ENCODE measurements around the gene MTM1.

The MTM1 gene

DNA sequence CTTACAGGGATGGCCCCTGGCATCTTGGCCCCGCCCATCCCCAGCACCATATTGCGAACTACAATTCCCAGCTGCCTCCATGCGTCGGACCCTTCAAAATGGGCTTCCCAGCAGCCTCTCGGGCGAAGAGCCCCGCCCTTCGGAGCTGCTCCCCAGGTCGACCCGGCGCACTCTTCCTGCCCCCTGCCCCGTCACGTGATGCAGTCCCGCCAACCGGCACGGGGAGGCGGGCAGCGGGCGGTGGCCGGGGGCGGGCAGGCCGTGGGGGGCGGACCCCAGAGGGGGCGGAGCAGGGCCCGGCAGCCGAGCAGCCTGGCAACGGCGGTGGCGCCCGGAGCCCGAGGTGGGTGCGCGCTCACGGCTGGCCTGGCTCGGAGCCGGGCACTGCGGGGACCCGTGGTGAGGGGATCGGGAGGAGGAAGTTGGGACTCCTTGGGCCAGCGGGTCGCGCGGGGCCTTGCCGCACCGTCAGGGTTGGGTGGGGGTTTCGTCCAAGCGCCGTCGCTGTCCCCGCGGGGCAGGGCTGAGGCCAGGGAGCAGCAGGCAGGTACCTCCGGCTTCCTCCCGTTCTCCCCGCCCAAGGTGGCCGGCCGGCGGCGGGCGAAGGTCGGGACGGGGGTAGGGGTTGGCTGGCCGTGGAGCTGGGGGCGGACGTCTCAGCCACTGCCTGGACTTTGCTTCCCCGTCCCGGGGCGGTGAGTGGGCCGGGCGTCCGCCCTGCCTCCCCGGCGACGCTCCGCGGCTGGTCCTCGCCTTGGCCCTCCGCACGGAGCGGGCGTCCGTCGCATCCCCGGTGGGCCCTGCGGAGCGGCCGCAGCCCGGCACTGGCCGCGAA is at the start of gene MTM1:
Gene MTM1 (plus strand): TSS at position 302 of the 835 bp plus-strand sequence. CDS start 23,994 bp downstream, outside the sequence.
- peak; percentile 95 for DNase-seq

DNA sequence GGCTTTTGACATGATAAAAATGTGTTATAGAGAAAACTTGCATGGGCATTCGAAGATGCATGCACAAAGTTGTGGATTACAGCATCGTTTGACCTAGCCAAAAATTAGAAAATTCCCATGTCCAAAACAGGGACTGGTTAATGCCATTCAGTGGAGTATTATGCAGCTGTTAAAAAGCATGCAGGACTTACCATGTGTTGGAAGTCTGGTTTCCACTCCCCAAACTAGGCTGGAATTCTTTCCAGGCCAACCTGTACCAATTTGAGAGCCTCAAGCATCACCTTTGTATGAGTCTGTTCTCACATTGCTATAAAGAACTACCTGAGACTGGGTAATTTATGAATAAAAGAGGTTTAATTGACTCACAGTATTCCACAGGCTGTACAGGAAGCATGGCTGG is 45.9 kb upstream of the MTM1 start:
- DNase-seq: no peak

DNA sequence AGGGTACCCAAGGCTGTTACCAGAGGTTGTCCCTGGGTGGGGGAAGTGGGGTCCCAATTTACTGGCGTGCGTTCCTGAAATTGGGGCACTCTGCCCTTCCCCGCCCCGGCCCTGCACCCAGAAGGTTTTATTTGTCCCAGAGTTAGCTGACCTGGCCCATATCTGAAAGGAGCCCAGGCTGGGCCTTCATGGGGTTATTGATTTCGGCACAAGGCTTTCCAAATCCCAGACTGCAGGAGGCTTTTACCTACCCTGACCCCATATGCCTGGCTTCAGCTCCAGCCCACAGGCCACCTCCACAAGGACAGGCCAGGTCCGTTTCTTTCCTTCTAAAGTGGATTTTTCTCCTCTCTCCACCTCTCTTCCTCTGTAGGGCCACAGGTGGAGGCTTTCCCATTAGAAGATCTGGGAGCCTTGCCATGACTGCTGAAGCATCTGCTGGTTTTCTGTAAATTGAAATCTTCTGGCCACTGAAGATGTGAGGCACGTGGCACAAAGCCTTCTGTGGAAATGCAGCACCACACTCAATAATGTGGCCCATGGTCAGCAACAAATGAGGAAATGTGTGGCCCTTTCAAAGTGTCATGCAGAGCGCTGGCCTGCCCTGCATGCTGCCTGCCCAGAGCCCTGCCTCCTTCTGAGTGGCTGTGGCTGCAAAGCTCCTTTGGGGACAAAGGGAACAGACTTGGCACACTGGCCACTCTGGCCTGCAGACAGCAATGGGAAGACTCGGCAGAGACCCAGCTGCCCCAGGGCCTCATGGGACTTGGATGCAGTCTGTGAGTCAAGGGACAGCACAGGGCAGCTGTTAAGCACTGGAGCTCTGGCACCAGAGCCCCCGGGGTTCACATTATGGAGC is 43.1 kb upstream of the MTM1 start:
- no peak for DNase-seq

DNA sequence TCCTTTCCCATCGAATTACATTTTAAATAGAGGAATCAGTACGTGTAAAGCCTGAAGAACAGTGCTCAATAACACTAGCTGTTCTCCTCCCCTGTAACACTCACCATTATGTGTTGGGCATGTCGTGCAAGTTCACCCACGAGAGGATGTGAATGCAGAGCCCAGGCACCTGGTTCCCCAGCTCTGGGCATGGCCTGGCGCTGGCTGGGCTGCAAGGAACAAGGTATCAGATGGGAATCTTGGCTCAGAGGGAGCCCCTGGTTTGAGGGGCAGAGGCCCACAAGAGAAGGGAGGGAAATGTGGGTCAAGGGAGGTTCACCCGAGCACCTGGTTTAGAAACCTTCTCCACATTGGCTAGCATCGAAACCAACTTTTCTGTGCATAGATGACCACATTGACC is 41.7 kb upstream of the MTM1 start:
- no peak for DNase-seq

DNA sequence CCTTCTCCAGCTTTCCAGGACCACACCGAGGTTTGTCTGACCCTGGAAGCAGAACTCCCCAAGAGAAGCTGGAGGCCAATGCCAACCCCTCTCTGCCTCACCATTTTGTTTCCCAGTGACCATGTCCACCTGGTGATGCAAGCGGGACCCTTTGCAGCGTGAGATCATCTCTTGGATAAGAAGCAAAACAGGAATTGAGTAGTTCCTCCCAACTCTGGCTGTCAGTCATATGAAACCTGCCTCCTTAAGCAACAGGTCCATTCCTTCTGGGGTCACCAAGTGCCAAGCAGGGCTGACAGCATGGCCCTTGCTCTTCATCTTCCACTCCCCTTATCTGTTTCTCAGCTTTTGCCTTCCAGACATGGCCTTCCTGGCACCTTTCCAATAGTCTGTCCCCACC is 41.3 kb upstream of the MTM1 start:
- DNase-seq: peak; percentile 77

DNA sequence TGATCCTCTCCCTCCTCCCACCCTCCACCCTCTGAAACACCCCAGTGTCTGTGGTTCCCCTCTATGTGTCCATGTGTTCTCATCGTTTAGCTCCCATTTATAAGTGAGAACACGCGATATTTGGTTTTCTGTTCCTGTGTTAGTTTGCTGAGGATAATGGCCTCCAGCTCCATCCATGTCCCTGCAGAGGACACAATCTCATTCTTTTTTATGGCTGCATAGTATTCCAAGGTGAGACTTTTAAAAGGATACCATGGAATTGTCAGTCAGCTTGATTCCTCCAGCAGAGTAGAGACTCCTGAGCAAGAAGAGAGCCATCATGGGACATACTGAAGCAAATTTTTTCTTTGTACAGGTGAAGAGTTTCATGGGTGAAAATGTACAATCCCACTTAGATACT is 38.8 kb upstream of the MTM1 start:
- no peak for DNase-seq

DNA sequence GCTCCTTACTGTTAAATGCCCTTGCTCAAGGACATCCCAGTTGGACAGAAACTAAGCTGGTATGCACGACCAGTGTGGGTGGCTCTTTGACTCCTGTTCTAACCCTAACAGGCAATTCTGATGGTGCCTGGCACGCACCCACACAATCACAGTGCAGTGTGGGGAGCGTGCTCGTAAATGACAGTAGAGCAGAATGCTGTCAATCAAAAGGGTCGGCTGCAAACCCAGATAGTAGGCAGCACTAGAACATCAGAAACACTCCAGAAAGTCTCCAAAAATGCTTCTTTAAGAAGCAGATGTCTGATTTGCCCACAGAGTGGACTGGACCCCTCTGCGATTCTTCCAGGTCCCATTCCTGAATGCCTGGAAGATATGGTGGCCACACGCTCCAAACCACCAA is 37.6 kb upstream of the MTM1 start:
- no peak for DNase-seq

DNA sequence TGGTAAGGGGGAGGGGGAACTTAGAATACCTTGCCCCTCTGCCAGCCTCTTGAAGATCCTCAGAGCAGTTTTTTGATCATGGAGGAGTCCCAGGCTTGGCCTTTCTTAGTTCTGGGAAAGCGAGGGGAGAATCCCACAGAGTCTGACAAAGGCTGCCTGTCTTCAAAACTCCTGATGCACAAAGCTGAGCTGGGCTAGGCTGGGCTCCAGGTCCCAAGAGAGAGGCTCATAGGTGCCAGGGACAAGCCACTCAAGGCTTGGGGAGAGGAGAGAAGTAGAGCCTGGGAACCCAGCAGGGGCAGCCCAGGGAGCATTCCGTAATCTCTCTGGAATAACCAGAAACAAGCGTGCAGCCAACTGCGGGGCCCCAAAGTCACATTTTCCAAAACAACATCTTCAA is 37.0 kb upstream of the MTM1 start:
- DNase-seq: no peak

DNA sequence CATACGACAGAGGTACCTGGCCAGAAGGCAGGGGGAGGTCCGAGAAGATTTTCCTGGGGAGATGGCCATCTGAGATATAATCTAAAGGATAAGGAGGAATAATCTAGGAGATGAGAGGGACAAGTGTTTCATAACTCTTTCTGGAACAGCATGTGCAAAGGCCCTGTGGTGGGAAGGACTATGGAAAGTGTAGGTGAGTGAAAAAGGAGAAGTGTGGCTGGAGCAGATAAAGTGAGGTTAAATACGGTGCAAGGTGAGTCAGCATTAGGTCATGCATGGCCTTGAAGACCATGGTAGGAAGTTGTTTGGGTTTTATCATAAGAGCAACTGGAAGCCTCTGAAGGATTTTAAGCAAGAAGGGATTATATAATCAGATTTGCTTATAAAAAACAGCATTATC is 34.6 kb upstream of the MTM1 start:
- DNase-seq: no peak

DNA sequence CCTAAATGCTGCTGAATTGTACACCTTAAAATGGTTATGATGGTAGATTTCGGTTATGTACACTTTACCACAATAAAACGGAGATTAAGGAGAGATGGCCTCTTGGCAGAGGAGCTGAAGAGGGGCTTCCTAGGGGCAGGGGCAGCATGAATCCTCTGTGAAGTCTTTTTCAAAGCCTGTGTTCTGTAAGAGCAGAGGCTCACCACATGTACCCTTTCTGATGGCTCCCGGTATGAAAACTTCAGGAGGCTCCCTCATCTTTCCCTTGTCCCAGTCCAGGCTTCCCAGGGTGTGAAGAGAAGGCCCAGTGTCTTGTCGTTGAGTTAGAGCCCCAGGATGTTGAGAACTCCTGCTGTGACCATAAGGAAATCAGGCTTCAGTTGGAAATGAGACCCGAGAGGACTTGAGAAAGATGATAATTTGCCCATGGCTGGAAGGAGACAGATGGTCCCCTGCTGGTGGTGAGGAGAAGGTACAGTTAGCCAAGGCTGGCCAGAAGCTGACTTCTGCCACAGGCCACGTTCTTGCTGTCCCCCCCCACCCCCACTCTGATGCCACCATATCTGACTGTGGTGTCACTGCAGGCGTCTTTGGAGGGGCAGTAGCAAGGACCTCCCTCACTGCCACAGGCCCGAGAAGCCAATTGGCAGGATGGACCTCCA is 31.8 kb upstream of the MTM1 start:
- DNase-seq: no peak

DNA sequence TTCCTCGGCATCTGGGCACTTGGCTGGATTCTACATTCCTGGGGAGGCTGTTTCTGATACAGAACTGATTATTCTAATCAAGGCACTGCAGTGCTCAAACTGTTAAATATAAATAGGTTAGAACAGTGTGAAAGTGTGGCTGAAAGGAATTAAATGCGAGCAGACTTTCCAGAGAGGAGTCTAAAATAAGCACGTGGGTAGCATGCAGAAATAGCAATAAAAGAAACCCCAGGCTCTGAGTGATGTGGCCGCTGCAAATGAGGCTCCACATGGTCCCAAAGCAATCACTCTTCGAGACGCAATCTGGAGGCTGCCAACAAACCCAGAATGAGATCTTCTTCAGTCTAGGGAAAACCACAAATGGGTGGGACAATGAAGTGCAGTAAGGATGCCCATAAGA is 30.6 kb upstream of the MTM1 start:
- no peak for DNase-seq

DNA sequence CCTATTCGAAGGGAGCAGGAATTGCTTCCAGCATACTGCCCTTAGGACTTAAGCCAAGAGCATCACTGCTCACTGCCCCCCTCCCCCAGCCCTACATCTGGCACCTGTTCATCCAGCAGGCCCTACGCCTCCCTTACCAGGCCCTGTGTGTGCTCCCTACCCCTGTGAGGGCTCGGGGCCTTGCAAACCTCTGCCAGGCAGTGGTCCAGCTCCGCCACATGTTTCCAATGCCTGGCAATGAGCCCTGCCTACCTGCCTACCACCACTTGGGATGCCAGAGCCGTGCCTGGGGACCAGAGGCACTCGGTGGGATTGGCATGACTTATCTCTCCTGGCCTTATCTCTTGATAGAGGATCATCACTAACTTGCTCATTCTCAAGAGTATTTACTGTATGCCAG is 27.5 kb upstream of the MTM1 start:
- no peak for DNase-seq

DNA sequence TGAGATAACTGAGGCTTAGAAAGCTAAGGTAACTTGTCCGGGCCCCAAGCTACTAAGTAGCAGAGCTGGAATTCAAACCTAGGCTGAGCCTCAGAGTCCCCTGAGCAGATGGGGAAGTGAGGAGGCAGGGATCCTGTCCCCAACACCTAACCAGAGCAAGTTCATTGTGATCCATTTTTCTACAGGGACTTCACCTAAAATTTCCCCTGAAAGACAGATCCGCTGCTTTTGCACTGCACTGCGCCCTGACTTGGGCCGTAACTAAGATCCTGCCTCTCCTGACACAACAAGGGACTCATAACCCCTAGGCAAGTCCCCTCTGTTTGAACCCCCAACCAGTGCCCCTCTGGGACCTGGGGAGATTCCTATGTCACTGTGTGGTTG is 25.6 kb upstream of the MTM1 start:
- no peak for DNase-seq

DNA sequence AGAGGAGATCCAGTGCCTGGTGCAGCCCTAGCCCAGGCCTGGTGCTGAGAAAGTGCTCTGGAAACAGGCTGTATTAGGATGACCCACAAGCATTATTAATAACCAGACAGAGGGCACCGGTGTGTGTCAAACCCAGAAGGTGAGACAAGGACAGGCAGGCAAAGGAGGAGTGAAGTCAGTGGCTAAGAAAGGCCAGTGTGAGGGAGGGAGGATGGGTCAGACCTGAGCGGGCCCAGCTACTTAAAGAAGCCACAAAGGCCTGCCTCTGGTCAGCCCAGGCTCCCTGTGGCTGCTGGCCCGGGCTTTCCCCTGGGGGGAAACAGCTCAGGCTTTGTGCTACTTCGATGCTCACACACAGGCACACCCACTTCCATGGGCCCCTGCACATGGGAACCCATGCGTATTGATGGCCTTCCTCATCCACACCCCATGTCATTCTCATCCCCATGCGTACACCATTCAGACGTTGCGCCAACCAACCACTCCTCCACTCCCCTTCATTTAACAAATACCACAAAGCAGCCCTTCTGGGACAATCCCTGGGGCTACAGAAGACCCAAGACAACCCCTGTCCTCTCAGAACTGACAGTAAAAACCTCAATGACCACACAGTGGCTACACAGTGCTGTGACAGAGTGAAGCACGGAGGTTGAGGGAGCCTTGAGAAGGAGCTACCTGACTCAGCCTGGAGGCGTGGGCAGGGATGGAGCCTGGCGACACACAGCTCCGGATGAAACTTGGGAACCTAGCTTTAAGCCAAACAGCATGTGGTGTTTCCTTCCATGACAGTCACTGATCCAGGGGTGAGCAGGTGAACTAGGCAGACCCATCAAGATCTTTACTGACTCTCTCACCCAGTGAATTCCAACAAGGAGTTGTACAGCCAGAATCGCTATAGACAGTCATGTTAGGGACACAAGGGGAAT is 24.9 kb upstream of the MTM1 start:
- no peak for DNase-seq

DNA sequence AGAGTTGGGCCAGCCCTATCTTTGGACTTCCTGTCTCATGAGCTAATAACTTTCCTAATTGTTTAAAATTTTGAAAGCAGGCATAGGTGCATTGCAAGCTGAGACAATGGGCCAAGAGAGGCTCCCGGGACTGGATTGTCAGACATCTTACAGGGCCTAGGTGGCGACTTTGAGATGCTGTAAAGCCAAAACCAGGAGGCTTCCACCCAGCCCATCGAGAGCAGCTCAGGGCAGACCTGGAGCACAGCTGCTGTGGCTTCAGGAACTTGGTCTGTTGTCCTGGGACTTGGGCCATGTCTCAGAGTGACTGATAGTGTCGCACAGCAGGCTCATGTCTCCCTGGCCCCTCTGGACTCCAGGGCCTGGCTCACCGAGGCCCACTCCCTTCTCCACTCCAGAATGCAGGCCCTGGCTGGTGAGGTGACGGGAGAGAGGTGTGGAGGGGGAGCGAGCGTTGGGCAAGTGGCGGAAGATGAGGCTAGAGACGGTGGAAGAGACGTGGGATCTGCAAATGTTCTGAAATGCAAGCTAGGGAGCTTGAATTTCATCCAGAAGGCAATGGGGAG is 24.1 kb upstream of the MTM1 start:
- no peak for DNase-seq

DNA sequence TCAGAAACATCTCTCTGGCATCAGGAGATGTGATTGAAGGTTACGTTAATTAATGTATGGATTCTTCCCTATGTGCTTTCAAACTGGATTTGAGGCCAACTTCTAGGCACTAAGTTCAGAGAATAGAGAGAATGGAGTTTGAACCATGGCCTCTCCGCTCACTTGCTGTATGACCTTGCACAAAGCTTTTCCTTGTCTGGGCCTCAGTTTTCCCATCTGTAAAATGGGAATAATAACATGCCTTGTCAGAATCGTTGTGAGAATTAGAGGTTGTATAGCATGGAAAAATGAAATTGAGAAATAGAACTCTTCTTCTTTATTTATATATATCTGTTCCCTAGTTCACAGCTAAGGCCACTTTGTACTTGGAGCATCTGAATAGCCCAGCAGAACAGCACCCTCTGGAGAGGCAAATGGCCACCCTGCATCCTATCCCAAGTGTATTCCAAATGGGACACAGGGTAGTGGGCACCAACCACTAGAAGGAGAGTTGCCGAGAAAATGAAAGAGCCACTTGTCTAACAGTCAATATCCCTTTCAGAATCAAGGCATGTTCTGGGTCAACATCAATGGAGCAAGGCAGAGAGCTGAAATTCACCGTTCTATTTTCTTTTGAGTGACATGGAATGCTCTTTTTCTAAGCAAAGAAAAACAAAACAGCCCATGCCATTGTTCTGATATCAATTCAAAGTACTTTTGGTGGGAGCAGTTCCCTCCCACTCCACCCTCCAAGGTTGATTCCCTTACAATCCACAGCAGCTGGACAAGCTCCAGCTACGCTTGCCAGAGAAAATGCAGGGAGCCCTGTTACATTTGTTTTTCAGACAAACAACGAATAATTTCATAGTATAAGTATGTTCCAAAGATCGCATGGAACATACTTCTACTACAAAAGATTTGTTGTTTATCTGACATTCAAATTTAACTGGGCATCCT is 23.3 kb upstream of the MTM1 start:
- DNase-seq: no peak

DNA sequence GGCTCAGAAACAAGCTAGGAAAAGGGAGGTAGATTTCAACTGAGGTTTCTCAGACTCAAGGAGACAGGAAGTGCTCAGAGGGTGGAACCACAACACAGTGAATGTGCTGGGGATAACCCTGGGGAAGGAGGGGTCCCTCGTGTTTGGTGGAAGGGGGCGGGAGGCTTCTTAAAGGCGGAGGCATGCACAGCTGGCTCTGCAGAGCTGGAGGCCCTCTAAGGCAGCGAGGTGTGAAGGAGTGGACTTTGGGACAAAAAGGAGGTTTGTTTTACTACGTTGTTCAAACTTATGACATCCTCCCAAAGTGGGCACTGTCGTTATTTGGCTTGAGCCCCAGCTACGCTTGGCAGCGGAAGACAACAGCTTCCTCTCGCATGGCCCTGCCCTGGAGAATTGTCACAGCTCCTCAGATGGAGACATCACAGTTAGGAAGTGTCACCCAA is 21.7 kb upstream of the MTM1 start:
- no peak for DNase-seq

DNA sequence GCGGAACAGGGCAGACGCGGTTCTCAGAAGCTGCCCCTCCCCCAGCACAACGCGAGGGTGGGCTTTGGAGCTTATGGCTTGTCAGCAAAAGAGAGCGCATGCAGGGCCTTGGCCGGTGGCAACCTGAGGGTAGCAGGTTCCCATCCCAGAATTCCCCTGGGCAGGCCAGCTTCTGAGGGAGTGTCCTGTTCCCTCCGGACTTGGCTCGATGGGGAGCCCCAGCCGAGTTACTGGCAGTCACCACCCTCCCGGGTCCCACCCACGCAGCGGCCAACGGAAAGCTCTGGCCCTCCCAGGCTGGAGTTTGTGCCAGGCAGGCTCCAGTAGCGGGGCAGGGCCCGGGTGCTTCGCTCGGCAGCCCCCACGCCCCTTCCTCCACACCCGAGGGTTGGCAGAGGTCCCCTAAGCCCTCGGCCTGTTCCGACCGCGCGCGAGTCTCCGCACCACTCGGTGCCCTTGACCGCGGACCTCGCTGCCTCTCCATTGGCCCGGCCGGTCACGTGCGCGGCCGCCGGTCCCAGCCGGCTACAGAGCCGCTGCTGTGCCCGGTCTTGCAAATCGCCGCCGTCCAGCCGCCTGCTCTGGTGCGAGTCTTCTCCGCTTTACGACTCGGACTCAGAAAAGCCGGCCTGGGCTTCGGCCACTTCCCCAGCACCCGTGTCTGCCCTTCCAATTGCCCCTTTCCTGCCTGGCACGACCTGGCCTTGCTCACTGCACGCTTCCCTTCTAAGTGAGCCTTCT is 20.9 kb upstream of the MTM1 start:
- peak; percentile 57 for DNase-seq

DNA sequence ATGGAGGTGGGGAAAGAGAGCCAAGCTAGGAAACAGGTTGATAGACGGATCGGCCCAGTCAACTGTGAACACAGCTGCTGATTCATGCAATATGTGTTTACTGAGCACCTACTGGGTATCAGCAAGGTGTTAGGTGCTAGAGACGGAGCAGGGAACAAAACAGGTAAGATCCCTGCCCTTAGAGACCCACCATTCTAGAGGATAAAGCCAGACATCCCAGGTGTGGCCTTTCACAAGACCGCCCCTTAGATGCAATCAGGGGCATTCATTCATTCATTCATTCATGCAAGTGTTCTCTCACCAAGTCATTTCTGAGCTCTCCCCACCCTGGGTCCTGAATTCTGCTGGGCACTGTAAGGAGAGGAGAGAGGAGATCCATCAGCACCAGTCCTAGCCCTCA is 20.2 kb upstream of the MTM1 start:
- DNase-seq: no peak

DNA sequence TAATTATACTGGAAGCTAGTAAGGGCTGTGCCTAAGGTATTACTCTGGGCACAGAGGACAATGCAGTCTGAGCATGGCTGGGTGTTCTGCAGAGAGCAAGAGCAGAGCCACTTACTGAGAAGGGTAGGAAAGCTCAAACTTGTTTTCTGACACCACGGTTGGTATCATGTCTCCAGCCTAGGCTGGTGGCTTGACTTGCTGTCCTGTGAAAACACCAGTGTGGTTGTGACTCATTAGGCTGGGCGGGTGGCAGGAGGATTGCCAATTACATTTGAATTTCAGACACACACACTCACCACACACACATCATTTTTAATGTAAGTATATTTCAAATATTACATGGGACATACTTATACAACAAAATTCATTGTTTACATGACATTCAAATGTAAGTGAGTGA is 19.7 kb upstream of the MTM1 start:
- peak; percentile 41 for DNase-seq

All from inflammatory macrophage treated with lipopolysaccharide for 4 hours (primary cell).